ENCODE data around the gene TECRL.

The TECRL gene

GRCh38 chr4:64272432-64272831 lies 136.8 kb downstream of the TECRL start:
- in situ Hi-C loops (cut with HindIII; ENCODE audit: low pct_unique_long_range_greater_than_20kb, low sequenced_read_pairs) = no loop called here
- no peak for TF ChIP-seq JUND (IDR thresholded peaks at IDR 0.05; ENCODE audit: low read depth)
- DNase-seq (ENCODE audit: low read depth in 1 of 2, low spot score in 1 of 2) = peak; percentile 3 to 76

GRCh38 chr4:64271601-64272081 lies 137.6 kb downstream of the TECRL start:
- TF ChIP-seq JUND (IDR thresholded peaks at IDR 0.05; ENCODE audit: low read depth) = no peak
- DNase-seq (ENCODE audit: low read depth in 1 of 2, low spot score in 1 of 2) = peak; percentile 7 to 89
- in situ Hi-C loops (cut with HindIII; ENCODE audit: low pct_unique_long_range_greater_than_20kb, low sequenced_read_pairs) = no loop called here

- no peak for DNase-seq (ENCODE audit: low read depth in 1 of 2, low spot score in 1 of 2)
- no peak for TF ChIP-seq JUND (IDR thresholded peaks at IDR 0.05; ENCODE audit: low read depth)
- in situ Hi-C loops (cut with HindIII; ENCODE audit: low pct_unique_long_range_greater_than_20kb, low sequenced_read_pairs) = no loop called here
Measured at GRCh38 chr4:64266669-64267068, 142.6 kb downstream of the TECRL start.

GRCh38 chr4:64266263-64266662 lies 143.0 kb downstream of the TECRL start:
- no peak for TF ChIP-seq JUND (IDR thresholded peaks at IDR 0.05; ENCODE audit: low read depth)
- DNase-seq (ENCODE audit: low read depth in 1 of 2, low spot score in 1 of 2) = no peak
- in situ Hi-C loops (cut with HindIII; ENCODE audit: low pct_unique_long_range_greater_than_20kb, low sequenced_read_pairs) = no loop called here

- no peak for TF ChIP-seq JUND (IDR thresholded peaks at IDR 0.05; ENCODE audit: low read depth)
- DNase-seq (ENCODE audit: low read depth in 1 of 2, low spot score in 1 of 2) = no peak
- in situ Hi-C loops (cut with HindIII; ENCODE audit: low pct_unique_long_range_greater_than_20kb, low sequenced_read_pairs) = no loop called here
Measured at GRCh38 chr4:64251781-64252180, 157.5 kb downstream of the TECRL start.

- in situ Hi-C loops (cut with HindIII; ENCODE audit: low pct_unique_long_range_greater_than_20kb, low sequenced_read_pairs) = no loop called here
- DNase-seq (ENCODE audit: low read depth in 1 of 2, low spot score in 1 of 2) = no peak
- no peak for TF ChIP-seq JUND (IDR thresholded peaks at IDR 0.05; ENCODE audit: low read depth)
Measured at GRCh38 chr4:64250488-64250887, 158.8 kb downstream of the TECRL start.

- in situ Hi-C loops (cut with HindIII; ENCODE audit: low pct_unique_long_range_greater_than_20kb, low sequenced_read_pairs) = no loop called here
- no peak for DNase-seq (ENCODE audit: low read depth in 1 of 2, low spot score in 1 of 2)
Measured at GRCh38 chr4:64250061-64250460, 159.2 kb downstream of the TECRL start.

GRCh38 chr4:64248186-64248585 lies 161.1 kb downstream of the TECRL start:
- in situ Hi-C loops (cut with HindIII; ENCODE audit: low pct_unique_long_range_greater_than_20kb, low sequenced_read_pairs) = no loop called here
- no peak for TF ChIP-seq JUND (IDR thresholded peaks at IDR 0.05; ENCODE audit: low read depth)
- no peak for DNase-seq (ENCODE audit: low read depth in 1 of 2, low spot score in 1 of 2)

More at GRCh38 chr4:64250061-64250460, 159.2 kb downstream of the TECRL start:
- TF ChIP-seq JUND (IDR thresholded peaks at IDR 0.05; ENCODE audit: low read depth) = no peak

GRCh38 chr4:64230709-64231310 lies 178.4 kb downstream of the TECRL start:
- peak in 1 of 2 experiments; percentile 24 for DNase-seq (ENCODE audit: low read depth in 1 of 2, low spot score in 1 of 2)
- in situ Hi-C loops (cut with HindIII; ENCODE audit: low pct_unique_long_range_greater_than_20kb, low sequenced_read_pairs) = no loop called here
- no peak for TF ChIP-seq JUND (IDR thresholded peaks at IDR 0.05; ENCODE audit: low read depth)
